ENCODE results near the gene SLC16A14. TPM values are rescaled to one million over a fixed set of nuclear protein-coding genes. Genes with fewer than 3 reads are reported as not detected.

The SLC16A14 gene
- polyA plus RNA-seq, 3 donors, result not detected

GRCh38 chr2:230016844-230017243, 51.9 kb downstream of the SLC16A14 start:
- Mint-ChIP-seq H3K4me1 (peaks cover 4% of the 10 kb centered on the region), H3K27ac (no peak overlapping the region), H3K4me3 (no peak overlapping the region), H3K27me3 (ENCODE audit: low read depth in 3 of 3) (peaks cover 0 to 2% (median 1%) of the 10 kb centered on the region in 3 donors), H3K9me3 (peaks cover 0 to 7% (median 0%) of the 10 kb centered on the region in 7 donors), H3K36me3 (no peaks in the 10 kb centered on the region)
- no peak for TF ChIP-seq CTCF (IDR thresholded peaks at IDR 0.05)
- intact Hi-C loops (cut with micrococcal nuclease), result no loop called here
- H3K4me1 ChIP-seq (ENCODE audit: control insufficient read depth in 1 of 2, insufficient read depth in 2 of 2, low read length in 2 of 2), result no peaks in the 10 kb centered on the region
- no peaks in the 10 kb centered on the region for H3K36me3 ChIP-seq (replicated peaks in 1 of 2; ENCODE audit: control insufficient read depth in 1 of 2, insufficient read depth in 2 of 2, low read length in 2 of 2)
- no peak for DNase-seq
- no peak overlapping the region for H3K4me3 ChIP-seq (replicated peaks in 1 of 3; ENCODE audit: low read depth in 2 of 3, low read length in 3 of 3)
- no peaks in the 10 kb centered on the region for H3K79me2 ChIP-seq (ENCODE audit: insufficient read depth, low read length)
- H3K9ac ChIP-seq (ENCODE audit: insufficient read depth, low read length, poor library complexity, severe bottlenecking), result no peak overlapping the region
- no peak overlapping the region for H3K27ac ChIP-seq (ENCODE audit: low read depth in 1 of 2, low read length in 2 of 2)
- no peaks in the 10 kb centered on the region for H3K9me3 ChIP-seq (replicated peaks in 1 of 2; ENCODE audit: control insufficient read depth in 1 of 2, insufficient read depth in 1 of 2, low read length in 2 of 2)
- H4K20me1 ChIP-seq (ENCODE audit: insufficient read depth, low read length), result no peaks in the 10 kb centered on the region
- no peak overlapping the region for H3K4me2 ChIP-seq (replicated peaks; ENCODE audit: extremely low read depth, low read length, poor library complexity, severe bottlenecking)
- H3K27me3 ChIP-seq (ENCODE audit: control insufficient read depth in 2 of 2, insufficient read depth in 2 of 2, low read length in 2 of 2), result no peaks in the 10 kb centered on the region
- no peak overlapping the region for H2AFZ ChIP-seq (ENCODE audit: insufficient read depth, low read depth, low read length, poor library complexity, severe bottlenecking)

GRCh38 chr2:230012267-230012884, 56.3 kb downstream of the SLC16A14 start:
- 82% methylated on average over 6 of the region's 10 CpGs for WGBS (ENCODE audit: insufficient coverage)
- Mint-ChIP-seq H3K27me3 (ENCODE audit: low read depth in 3 of 3) (peaks cover 0 to 1% (median 0%) of the 10 kb centered on the region in 3 donors), H3K4me1 (peaks cover 8% of the 10 kb centered on the region), H3K27ac (no peak overlapping the region), H3K36me3 (no peaks in the 10 kb centered on the region), H3K4me3 (no peak overlapping the region), H3K9me3 (peaks cover 0 to 7% (median 0%) of the 10 kb centered on the region in 7 donors)
- Histone ChIP-seq H2AFZ (ENCODE audit: insufficient read depth, low read depth, low read length, poor library complexity, severe bottlenecking) (no peak overlapping the region), H3K4me3 (replicated peaks in 1 of 3; ENCODE audit: low read depth in 2 of 3, low read length in 3 of 3) (no peak overlapping the region), H3K36me3 (replicated peaks in 1 of 2; ENCODE audit: control insufficient read depth in 1 of 2, insufficient read depth in 2 of 2, low read length in 2 of 2) (no peaks in the 10 kb centered on the region), H3K9me3 (replicated peaks in 1 of 2; ENCODE audit: control insufficient read depth in 1 of 2, insufficient read depth in 1 of 2, low read length in 2 of 2) (no peaks in the 10 kb centered on the region), H3K4me1 (ENCODE audit: control insufficient read depth in 1 of 2, insufficient read depth in 2 of 2, low read length in 2 of 2) (no peaks in the 10 kb centered on the region), H3K27me3 (ENCODE audit: control insufficient read depth in 2 of 2, insufficient read depth in 2 of 2, low read length in 2 of 2) (no peaks in the 10 kb centered on the region), H3K9ac (ENCODE audit: insufficient read depth, low read length, poor library complexity, severe bottlenecking) (no peak overlapping the region), H3K4me2 (replicated peaks; ENCODE audit: extremely low read depth, low read length, poor library complexity, severe bottlenecking) (no peak overlapping the region), H3K27ac (ENCODE audit: low read depth in 1 of 2, low read length in 2 of 2) (no peak overlapping the region), H3K79me2 (ENCODE audit: insufficient read depth, low read length) (no peaks in the 10 kb centered on the region), H4K20me1 (ENCODE audit: insufficient read depth, low read length) (no peaks in the 10 kb centered on the region)
- TF ChIP-seq CTCF (IDR thresholded peaks at IDR 0.05), result no peak
- no peak for DNase-seq
- intact Hi-C loops (cut with micrococcal nuclease), result no loop called here

Data from CD14-positive monocyte (primary cell).